GM12878 (cell line): ENCODE data around the gene PREB. TPM values are rescaled to one million over a fixed set of nuclear protein-coding genes. Genes with fewer than 3 reads are reported as not detected.

Source experiments
- ATF7 ChIP-seq: fragments of 450-650 bp; IDR thresholded peaks from 2 replicates; pipeline ENCODE4 v1.6.1; 2016; ENCODE audit warnings: low read depth, mild to moderate bottlenecking
- BCL11A ChIP-seq: IDR thresholded peaks from 2 replicates; pipeline ENCODE4 v1.6.1; 2011; ENCODE audit warnings: low read depth, low read length
- BHLHE40 ChIP-seq, 2 experiments: fragments of 450-650 bp in 1 of 2; IDR thresholded peaks; 2 replicates each; pipeline ENCODE4 v1.6.1; 2011 to 2017; ENCODE audit warnings: low read depth in 2 of 2, borderline replicate concordance in 1 of 2, improper control_type of control experiment in 1 of 2, low read length in 1 of 2, mild to moderate bottlenecking in 1 of 2
- CEBPB ChIP-seq, 2 experiments: fragments of 150-350 bp in 1 of 2; IDR thresholded peaks; 2 replicates each; pipeline ENCODE4 v1.6.1; 2012 to 2014; ENCODE audit warnings: low read depth in 2 of 2, low read length in 2 of 2, borderline replicate concordance in 1 of 2, inconsistent platforms in 1 of 2
- CHD1 ChIP-seq: IDR thresholded peaks from 2 replicates; pipeline ENCODE4 v1.6.1; 2012; ENCODE audit warnings: low read depth, low read length, improper control_type of control experiment
- CHD2 ChIP-seq: IDR thresholded peaks from 2 replicates; pipeline ENCODE4 v1.6.1; 2011; ENCODE audit warnings: low read depth, low read length, improper control_type of control experiment, borderline replicate concordance
- DPF2 ChIP-seq: fragments of 450-650 bp; IDR thresholded peaks from 2 replicates; pipeline ENCODE4 v1.6.1; 2017; ENCODE audit warnings: mild to moderate bottlenecking
- ESRRA ChIP-seq: IDR thresholded peaks from 2 replicates; pipeline ENCODE4 v1.6.1; 2012; ENCODE audit warnings: mild to moderate bottlenecking, low read length, improper control_type of control experiment
- FOXK2 ChIP-seq: fragments of 450-650 bp; IDR thresholded peaks from 2 replicates; pipeline ENCODE4 v1.6.1; 2017; ENCODE audit warnings: mild to moderate bottlenecking, moderate library complexity
- GATAD2B ChIP-seq: fragments of 450-650 bp; conservative IDR thresholded peaks from 2 replicates; pipeline ENCODE4 v1.6.1; 2017; ENCODE audit warnings: low read depth, mild to moderate bottlenecking, moderate library complexity
- HDAC2 ChIP-seq: fragments of 200-600 bp; sonication (generic); IDR thresholded peaks from 2 replicates; pipeline ENCODE4 v1.6.1; 2017
- IKZF2 ChIP-seq, 2 experiments: fragments of 450-650 bp; IDR thresholded peaks; 2 replicates each; pipeline ENCODE4 v1.6.1; 2017; ENCODE audit warnings: mild to moderate bottlenecking in 2 of 2, moderate library complexity in 2 of 2
- JUNB ChIP-seq: IDR thresholded peaks from 2 replicates; pipeline ENCODE4 v1.6.1; 2016; ENCODE audit warnings: antibody characterized with exemption, mild to moderate bottlenecking
- KAT2A ChIP-seq: conservative IDR thresholded peaks from 2 replicates; pipeline ENCODE4 v1.6.1; 2011; ENCODE audit warnings: low read depth, low read length; ENCODE audit not compliant: control insufficient read depth
- MTA2 ChIP-seq: fragments of 450-650 bp; IDR thresholded peaks from 2 replicates; pipeline ENCODE4 v1.6.1; 2016; ENCODE audit warnings: low read depth, mild to moderate bottlenecking, moderate library complexity
- NBN ChIP-seq: fragments of 450-650 bp; IDR thresholded peaks from 2 replicates; pipeline ENCODE4 v1.6.1; 2016
- NR2F1 ChIP-seq: fragments of 450-650 bp; conservative IDR thresholded peaks from 2 replicates; pipeline ENCODE4 v1.6.1; 2017; ENCODE audit warnings: mild to moderate bottlenecking
- POU2F2 ChIP-seq: IDR thresholded peaks from 3 replicates; pipeline ENCODE4 v1.6.1; 2011; ENCODE audit warnings: low read depth, mild to moderate bottlenecking, low read length, borderline replicate concordance
- RB1 ChIP-seq: fragments of 450-650 bp; formaldehyde crosslinking; IDR thresholded peaks from 2 replicates; pipeline ENCODE4 v1.6.1; 2017; ENCODE audit warnings: mild to moderate bottlenecking, borderline replicate concordance
- RELA ChIP-seq: fragments of 450-650 bp; IDR thresholded peaks from 2 replicates; pipeline ENCODE4 v1.8.0; 2014; ENCODE audit warnings: borderline replicate concordance; ENCODE audit not compliant: partially characterized antibody
- RFX5 ChIP-seq: IDR thresholded peaks from 2 replicates; pipeline ENCODE4 v1.6.1; 2011; ENCODE audit warnings: low read depth, low read length, improper control_type of control experiment
- SMAD5 ChIP-seq: IDR thresholded peaks from 2 replicates; pipeline ENCODE4 v1.6.1; 2016; ENCODE audit warnings: antibody characterized with exemption, low read depth
- STAT3 ChIP-seq: IDR thresholded peaks from 2 replicates; pipeline ENCODE4 v1.6.1; 2011; ENCODE audit warnings: low read depth, low read length, improper control_type of control experiment
- SUPT20H ChIP-seq: IDR thresholded peaks from 2 replicates; pipeline ENCODE4 v1.6.1; 2011; ENCODE audit warnings: low read depth, mild to moderate bottlenecking, low read length, moderate library complexity, borderline replicate concordance; ENCODE audit not compliant: control insufficient read depth
- TCF3 ChIP-seq: IDR thresholded peaks from 2 replicates; pipeline ENCODE4 v1.6.1; 2012; ENCODE audit warnings: low read depth, mild to moderate bottlenecking, low read length, borderline replicate concordance; ENCODE audit not compliant: insufficient read depth
- ZNF24 ChIP-seq: fragments of 450-650 bp; IDR thresholded peaks from 2 replicates; pipeline ENCODE4 v1.6.1; 2017; ENCODE audit warnings: antibody characterized with exemption, mild to moderate bottlenecking
- ZNF622 ChIP-seq: fragments of 450-650 bp; IDR thresholded peaks from 2 replicates; pipeline ENCODE4 v1.6.1; 2017; ENCODE audit warnings: mild to moderate bottlenecking, inconsistent platforms
- ZZZ3 ChIP-seq: IDR thresholded peaks from 2 replicates; pipeline ENCODE4 v1.6.1; 2011; ENCODE audit warnings: low read depth; ENCODE audit not compliant: control insufficient read depth, insufficient read length
- polyA plus RNA-seq, 11 experiments: library from polyadenylated mRNA; depleted of rRNA in 4 of 11; unstranded in 6 of 11; stranded (reverse) in 5 of 11; fragments of >200 nt; fragmentation: Nextera tagmentation in 4 of 11; fragmentation: Illumina TruSeq in 1 of 11; extraction: Ambion mirVana in 4 of 11; extraction: Trizol in 1 of 11; gene quantifications; 1 replicate in 1 of 11; 2 replicates in 10 of 11; pipeline versions ENCODE4 v1.2.1 to v1.2.3, GENCODE V29; 2011 to 2016; ENCODE audit warnings: inconsistent platforms in 2 of 11, missing spikeins in 2 of 11, low read depth in 1 of 11
- total RNA-seq, 4 experiments: library from RNA; depleted of rRNA in 3 of 4; stranded (reverse); fragments of >200 nt in 3 of 4; fragmentation: Illumina TruSeq in 1 of 4; extraction: Trizol in 1 of 4; gene quantifications; 2 replicates each; pipeline versions ENCODE4 v1.2.1 to v1.2.3, GENCODE V29; 2013 to 2021
- TF ChIP-seq, protein P1 (sequence below): fragments of 450-650 bp; IDR thresholded peaks from 2 replicates; pipeline ENCODE4 v1.6.1; 2017; ENCODE audit warnings: borderline replicate concordance
- TF ChIP-seq, protein P2 (sequence below): IDR thresholded peaks from 2 replicates; pipeline ENCODE4 v1.6.1; 2012; ENCODE audit warnings: low read depth, low read length, improper control_type of control experiment
- TF ChIP-seq, protein P3 (sequence below): IDR thresholded peaks from 2 replicates; pipeline ENCODE4 v1.6.1; 2011; ENCODE audit warnings: borderline replicate concordance, low read depth, mild to moderate bottlenecking, moderate library complexity, mixed read lengths, low read length; ENCODE audit not compliant: insufficient read depth; ENCODE audit errors: extremely low read length

Gene PREB
- total and polyA plus RNA-seq, 10 of the 15 experiments (the other 5 are each of a cell fraction or from before 2014, with no cell fraction given), result 26.3 to 101 (median 52.7) TPM

GRCh38 chr2:27164960-27165763 lies 30.7 kb upstream of the PREB start (continued):
- TF ChIP-seq SUPT20H, result no peak
- TF ChIP-seq ATF7, result peak; percentile 66
- no peak for TF ChIP-seq HDAC2
- TF ChIP-seq ZZZ3, result no peak
- TF ChIP-seq JUNB, result no peak
- TF ChIP-seq FOXK2, result peak; percentile 35; the same call in 1 of the 2 replicates
- TF ChIP-seq, protein P1, sequence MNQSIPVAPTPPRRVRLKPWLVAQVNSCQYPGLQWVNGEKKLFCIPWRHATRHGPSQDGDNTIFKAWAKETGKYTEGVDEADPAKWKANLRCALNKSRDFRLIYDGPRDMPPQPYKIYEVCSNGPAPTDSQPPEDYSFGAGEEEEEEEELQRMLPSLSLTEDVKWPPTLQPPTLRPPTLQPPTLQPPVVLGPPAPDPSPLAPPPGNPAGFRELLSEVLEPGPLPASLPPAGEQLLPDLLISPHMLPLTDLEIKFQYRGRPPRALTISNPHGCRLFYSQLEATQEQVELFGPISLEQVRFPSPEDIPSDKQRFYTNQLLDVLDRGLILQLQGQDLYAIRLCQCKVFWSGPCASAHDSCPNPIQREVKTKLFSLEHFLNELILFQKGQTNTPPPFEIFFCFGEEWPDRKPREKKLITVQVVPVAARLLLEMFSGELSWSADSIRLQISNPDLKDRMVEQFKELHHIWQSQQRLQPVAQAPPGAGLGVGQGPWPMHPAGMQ, result no peak
- no peak for TF ChIP-seq TCF3
- no peak for TF ChIP-seq NR2F1
- TF ChIP-seq CHD1, result no peak
- no peak for TF ChIP-seq BHLHE40 (IDR thresholded peaks at IDR 0.05; ENCODE audit: borderline replicate concordance in 1 of 2, low read depth in 2 of 2, low read length in 1 of 2)
- TF ChIP-seq CEBPB (IDR thresholded peaks at IDR 0.05; ENCODE audit: borderline replicate concordance in 1 of 2, low read depth in 2 of 2, low read length in 2 of 2), result no peak
- TF ChIP-seq NBN, result no peak
- peak; percentile 63 to 70; a peak in 1 of 4 replicates for TF ChIP-seq IKZF2 (IDR thresholded peaks at IDR 0.05)
- TF ChIP-seq ESRRA, result no peak
- no peak for TF ChIP-seq STAT3
- TF ChIP-seq MTA2, result peak; percentile 53; the same call in 1 of the 2 replicates
- TF ChIP-seq DPF2, result peak; percentile 54; the same call in 1 of the 2 replicates
- TF ChIP-seq BCL11A, result no peak
- 0 out of 2 replicates have a peak, but pooled peaks have one; percentile 30 for TF ChIP-seq GATAD2B
- TF ChIP-seq RB1, result no peak
- 0 out of 2 replicates have a peak, but pooled peaks have one; percentile 13 for TF ChIP-seq ZNF24
- no peak for TF ChIP-seq ZNF622
- no peak for TF ChIP-seq SMAD5
- TF ChIP-seq RELA, result no peak
- TF ChIP-seq CHD2, result no peak
- TF ChIP-seq, protein P2, sequence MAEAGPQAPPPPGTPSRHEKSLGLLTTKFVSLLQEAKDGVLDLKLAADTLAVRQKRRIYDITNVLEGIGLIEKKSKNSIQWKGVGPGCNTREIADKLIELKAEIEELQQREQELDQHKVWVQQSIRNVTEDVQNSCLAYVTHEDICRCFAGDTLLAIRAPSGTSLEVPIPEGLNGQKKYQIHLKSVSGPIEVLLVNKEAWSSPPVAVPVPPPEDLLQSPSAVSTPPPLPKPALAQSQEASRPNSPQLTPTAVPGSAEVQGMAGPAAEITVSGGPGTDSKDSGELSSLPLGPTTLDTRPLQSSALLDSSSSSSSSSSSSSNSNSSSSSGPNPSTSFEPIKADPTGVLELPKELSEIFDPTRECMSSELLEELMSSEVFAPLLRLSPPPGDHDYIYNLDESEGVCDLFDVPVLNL, result no peak
- no peak for TF ChIP-seq RFX5
- no peak for TF ChIP-seq POU2F2
- TF ChIP-seq, protein P3, sequence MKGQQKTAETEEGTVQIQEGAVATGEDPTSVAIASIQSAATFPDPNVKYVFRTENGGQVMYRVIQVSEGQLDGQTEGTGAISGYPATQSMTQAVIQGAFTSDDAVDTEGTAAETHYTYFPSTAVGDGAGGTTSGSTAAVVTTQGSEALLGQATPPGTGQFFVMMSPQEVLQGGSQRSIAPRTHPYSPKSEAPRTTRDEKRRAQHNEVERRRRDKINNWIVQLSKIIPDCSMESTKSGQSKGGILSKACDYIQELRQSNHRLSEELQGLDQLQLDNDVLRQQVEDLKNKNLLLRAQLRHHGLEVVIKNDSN, result no peak
- TF ChIP-seq KAT2A, result no peak
